ENCODE measurements around the gene MERTK. TPM values are rescaled to one million over a fixed set of nuclear protein-coding genes. Genes with fewer than 3 reads are reported as not detected.

MERTK gene
- total and polyA plus RNA-seq, 11 donors, result 1.9 to 15.2 (median 4.7) TPM

GRCh38 chr2:111983478-111984212 lies 85.2 kb downstream of the MERTK start:
- DNase-seq, result no peak
- TF ChIP-seq, protein P1, sequence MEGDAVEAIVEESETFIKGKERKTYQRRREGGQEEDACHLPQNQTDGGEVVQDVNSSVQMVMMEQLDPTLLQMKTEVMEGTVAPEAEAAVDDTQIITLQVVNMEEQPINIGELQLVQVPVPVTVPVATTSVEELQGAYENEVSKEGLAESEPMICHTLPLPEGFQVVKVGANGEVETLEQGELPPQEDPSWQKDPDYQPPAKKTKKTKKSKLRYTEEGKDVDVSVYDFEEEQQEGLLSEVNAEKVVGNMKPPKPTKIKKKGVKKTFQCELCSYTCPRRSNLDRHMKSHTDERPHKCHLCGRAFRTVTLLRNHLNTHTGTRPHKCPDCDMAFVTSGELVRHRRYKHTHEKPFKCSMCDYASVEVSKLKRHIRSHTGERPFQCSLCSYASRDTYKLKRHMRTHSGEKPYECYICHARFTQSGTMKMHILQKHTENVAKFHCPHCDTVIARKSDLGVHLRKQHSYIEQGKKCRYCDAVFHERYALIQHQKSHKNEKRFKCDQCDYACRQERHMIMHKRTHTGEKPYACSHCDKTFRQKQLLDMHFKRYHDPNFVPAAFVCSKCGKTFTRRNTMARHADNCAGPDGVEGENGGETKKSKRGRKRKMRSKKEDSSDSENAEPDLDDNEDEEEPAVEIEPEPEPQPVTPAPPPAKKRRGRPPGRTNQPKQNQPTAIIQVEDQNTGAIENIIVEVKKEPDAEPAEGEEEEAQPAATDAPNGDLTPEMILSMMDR (IDR thresholded peaks at IDR 0.05), result no peak
- TF ChIP-seq POLR2A (IDR thresholded peaks at IDR 0.05), result no peak
- Histone ChIP-seq H3K4me1 (peaks cover 0 to 2% (median 0%) of the 10 kb centered on the region in 12 donors), H3K27ac (no peak overlapping the region), H3K9me3 (no peaks in the 10 kb centered on the region), H3K27me3 (no peaks in the 10 kb centered on the region), H3K4me3 (no peak overlapping the region), H3K36me3 (peaks cover 0 to 69% (median 51%) of the 10 kb centered on the region in 9 donors)
- WGBS, 4 donors, result 78 to 97% (median 90%) methylated on average over 8 of the region's 8 CpGs
- intact Hi-C loops (cut with DNase I), result no loop called here
- ATAC-seq, result no peak

- H3K4me3 ChIP-seq, result no peak overlapping the region
- intact Hi-C loops (cut with DNase I), result no loop called here
These were observed 85.8 kb downstream of the MERTK start for GRCh38 chr2:111984213-111984604.

DNA sequence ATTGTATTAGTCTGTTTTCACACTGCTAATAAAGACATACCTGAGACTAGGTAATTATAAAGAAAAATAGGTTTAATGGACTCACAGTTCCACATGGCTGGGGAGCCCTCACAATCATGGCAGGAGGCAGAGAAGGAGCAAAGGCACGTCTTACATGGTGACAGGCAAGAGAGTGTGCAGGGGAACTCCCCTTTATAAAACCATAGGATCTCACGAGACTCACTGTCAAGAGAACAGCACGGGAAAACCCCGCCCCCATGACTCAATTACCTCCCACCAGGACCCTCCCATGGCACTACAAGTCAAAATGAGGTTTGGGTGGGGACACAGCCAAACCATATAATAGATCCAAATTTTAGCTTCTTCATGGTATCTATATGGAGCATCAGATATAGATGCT lies 87.1 kb downstream of the MERTK start:
- 78 to 91% (median 82%) methylated on average over 4 of the region's 4 CpGs for WGBS, 4 donors
- Histone ChIP-seq H3K36me3 (peaks cover 0 to 81% (median 58%) of the 10 kb centered on the region in 9 donors), H3K4me1 (no peaks in the 10 kb centered on the region), H3K27me3 (no peaks in the 10 kb centered on the region), H3K9me3 (no peaks in the 10 kb centered on the region), H3K4me3 (no peak overlapping the region), H3K27ac (no peak overlapping the region)
- ATAC-seq (no peak), DNase-seq (no peak)
- intact Hi-C loops (cut with DNase I), result no loop called here
- TF ChIP-seq, protein P1 (IDR thresholded peaks at IDR 0.05), result no peak
- TF ChIP-seq POLR2A (IDR thresholded peaks at IDR 0.05), result no peak

More at GRCh38 chr2:111984213-111984604, 85.8 kb downstream of the MERTK start:
- no peak for TF ChIP-seq POLR2A (IDR thresholded peaks at IDR 0.05)
- TF ChIP-seq, protein P1 (IDR thresholded peaks at IDR 0.05), result no peak
- H3K27me3 ChIP-seq, result no peaks in the 10 kb centered on the region
- H3K4me1 ChIP-seq, result peaks cover 0 to 2% (median 0%) of the 10 kb centered on the region in 12 donors
- DNase-seq, result no peak
- H3K36me3 ChIP-seq, result peaks cover 0 to 74% (median 54%) of the 10 kb centered on the region in 9 donors
- ATAC-seq, result no peak
- no peaks in the 10 kb centered on the region for H3K9me3 ChIP-seq
- H3K27ac ChIP-seq, result no peak overlapping the region
- 80 to 94% (median 91%) methylated on average over 4 of the region's 4 CpGs for WGBS, 4 donors

GRCh38 chr2:111986116-111986900 lies 87.9 kb downstream of the MERTK start:
- intact Hi-C loops (cut with DNase I), result no loop called here
- Histone ChIP-seq H3K9me3 (no peaks in the 10 kb centered on the region), H3K36me3 (peaks cover 0 to 77% (median 57%) of the 10 kb centered on the region in 9 donors), H3K27me3 (no peaks in the 10 kb centered on the region), H3K4me1 (no peaks in the 10 kb centered on the region), H3K4me3 (no peak overlapping the region), H3K27ac (no peak overlapping the region)
- ATAC-seq (no peak), DNase-seq (no peak)
- TF ChIP-seq, protein P1 (IDR thresholded peaks at IDR 0.05), result no peak
- no peak for TF ChIP-seq POLR2A (IDR thresholded peaks at IDR 0.05)
- 55 to 68% (median 66%) methylated on average over 6 of the region's 6 CpGs for WGBS, 4 donors
